Middle frontal gyrus (tissue), 1 donor: ENCODE measurements around the gene IGSF8.

Experiments
- DNase-seq: peaks from one replicate; pipeline ENCODE4 v3.0.0-alpha.2; 2015; ENCODE audit warnings: low spot score; ENCODE audit errors: extremely low spot score

Gene IGSF8

DNA sequence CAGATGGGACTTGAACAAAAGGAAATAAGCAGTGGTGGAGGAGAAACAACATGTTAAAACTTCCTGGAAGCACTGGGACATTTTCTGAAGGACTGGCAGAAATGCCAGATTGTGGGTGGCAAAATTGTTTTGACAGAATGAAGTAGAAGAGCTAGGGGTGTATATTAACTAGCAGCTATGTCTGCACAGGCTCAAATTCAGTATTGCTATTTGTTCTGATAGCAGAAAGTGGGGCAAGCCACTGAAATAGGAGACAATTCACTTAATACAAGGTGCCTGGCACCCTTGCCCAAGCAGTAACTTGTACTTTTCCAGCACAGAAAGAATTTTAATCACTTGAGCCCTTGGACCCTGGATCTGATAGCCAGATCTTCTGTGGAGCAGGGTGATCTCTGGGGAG is 54.9 kb downstream of the IGSF8 start:
- no peak for DNase-seq
